Neural cell (in vitro differentiated cells): ENCODE data around the gene LYAR.

ENCODE experiments used
- EP300 ChIP-seq: fragments of 450-650 bp; conservative IDR thresholded peaks from 2 replicates; pipeline ENCODE4 v1.6.1; 2014; ENCODE audit warnings: antibody characterized with exemption, mild to moderate bottlenecking, moderate library complexity; ENCODE audit not compliant: poor library complexity, severe bottlenecking
- EZH2 ChIP-seq: fragments of 200-600, 300-800 bp; shearing (Covaris generic), sonication (generic); IDR thresholded peaks from 2 replicates; pipeline ENCODE4 v1.6.1; 2014; ENCODE audit warnings: antibody characterized with exemption, low read length, borderline replicate concordance, mild to moderate bottlenecking; ENCODE audit not compliant: insufficient read depth, poor library complexity, severe bottlenecking
- MXI1 ChIP-seq: fragments of 450-650 bp; conservative IDR thresholded peaks from 2 replicates; pipeline ENCODE4 v1.6.1; 2014; ENCODE audit warnings: antibody characterized with exemption, mild to moderate bottlenecking; ENCODE audit not compliant: poor library complexity, severe bottlenecking
- POLR2AphosphoS5 ChIP-seq: IDR thresholded peaks from 2 replicates; pipeline ENCODE4 v1.6.1; 2012
- TAF1 ChIP-seq: IDR thresholded peaks from 2 replicates; pipeline ENCODE4 v1.6.1; 2012; ENCODE audit warnings: low read depth
- TF ChIP-seq, protein P1 (sequence below): fragments of 450-650 bp; IDR thresholded peaks from 2 replicates; pipeline ENCODE4 v1.5.1; 2014; ENCODE audit warnings: antibody characterized with exemption, mild to moderate bottlenecking, moderate library complexity; ENCODE audit not compliant: poor library complexity, severe bottlenecking
- TF ChIP-seq, protein P2 (sequence below): IDR thresholded peaks from 2 replicates; pipeline ENCODE4 v1.6.1; 2012; ENCODE audit warnings: borderline replicate concordance

DNA sequence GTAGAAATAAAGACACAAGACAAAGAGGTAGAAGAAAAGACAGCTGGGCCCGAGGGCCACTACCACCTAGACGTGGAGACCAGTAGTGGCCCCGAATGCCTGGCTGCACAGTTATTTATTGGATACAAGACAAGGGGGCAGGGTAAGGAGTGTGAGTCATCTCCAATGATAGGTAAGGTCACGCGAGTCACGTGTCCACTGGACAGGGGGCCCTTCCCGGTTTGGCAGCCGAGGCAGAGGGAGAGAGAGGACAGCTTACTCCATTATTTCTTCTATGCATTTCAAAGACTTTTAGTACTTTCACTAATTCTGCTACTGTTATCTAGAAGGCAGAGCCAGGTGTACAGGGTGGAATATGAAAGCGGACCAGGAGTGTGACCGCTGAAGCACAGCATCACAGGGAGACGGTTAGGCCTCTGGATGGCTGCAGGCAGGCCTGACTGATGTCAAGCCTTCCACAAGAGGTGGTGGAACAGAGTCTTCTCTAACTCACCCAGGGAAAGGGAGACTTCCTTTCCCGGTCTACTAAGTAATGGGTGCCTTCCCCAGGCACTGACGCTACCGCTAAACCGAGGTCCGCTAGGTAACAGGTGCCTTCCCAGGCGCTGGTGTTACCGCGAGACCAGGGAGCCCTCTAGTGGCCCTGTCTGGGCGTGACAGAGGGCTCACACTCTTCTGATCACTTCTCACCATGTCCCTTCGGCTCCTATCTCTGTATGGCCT, 45.0 kb upstream of the LYAR start:
- no peak for TF ChIP-seq EZH2
- TF ChIP-seq, protein P1, sequence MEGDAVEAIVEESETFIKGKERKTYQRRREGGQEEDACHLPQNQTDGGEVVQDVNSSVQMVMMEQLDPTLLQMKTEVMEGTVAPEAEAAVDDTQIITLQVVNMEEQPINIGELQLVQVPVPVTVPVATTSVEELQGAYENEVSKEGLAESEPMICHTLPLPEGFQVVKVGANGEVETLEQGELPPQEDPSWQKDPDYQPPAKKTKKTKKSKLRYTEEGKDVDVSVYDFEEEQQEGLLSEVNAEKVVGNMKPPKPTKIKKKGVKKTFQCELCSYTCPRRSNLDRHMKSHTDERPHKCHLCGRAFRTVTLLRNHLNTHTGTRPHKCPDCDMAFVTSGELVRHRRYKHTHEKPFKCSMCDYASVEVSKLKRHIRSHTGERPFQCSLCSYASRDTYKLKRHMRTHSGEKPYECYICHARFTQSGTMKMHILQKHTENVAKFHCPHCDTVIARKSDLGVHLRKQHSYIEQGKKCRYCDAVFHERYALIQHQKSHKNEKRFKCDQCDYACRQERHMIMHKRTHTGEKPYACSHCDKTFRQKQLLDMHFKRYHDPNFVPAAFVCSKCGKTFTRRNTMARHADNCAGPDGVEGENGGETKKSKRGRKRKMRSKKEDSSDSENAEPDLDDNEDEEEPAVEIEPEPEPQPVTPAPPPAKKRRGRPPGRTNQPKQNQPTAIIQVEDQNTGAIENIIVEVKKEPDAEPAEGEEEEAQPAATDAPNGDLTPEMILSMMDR = peak; percentile 61
- TF ChIP-seq POLR2AphosphoS5 = no peak
- no peak for TF ChIP-seq MXI1
- no peak for TF ChIP-seq EP300
- TF ChIP-seq, protein P2, sequence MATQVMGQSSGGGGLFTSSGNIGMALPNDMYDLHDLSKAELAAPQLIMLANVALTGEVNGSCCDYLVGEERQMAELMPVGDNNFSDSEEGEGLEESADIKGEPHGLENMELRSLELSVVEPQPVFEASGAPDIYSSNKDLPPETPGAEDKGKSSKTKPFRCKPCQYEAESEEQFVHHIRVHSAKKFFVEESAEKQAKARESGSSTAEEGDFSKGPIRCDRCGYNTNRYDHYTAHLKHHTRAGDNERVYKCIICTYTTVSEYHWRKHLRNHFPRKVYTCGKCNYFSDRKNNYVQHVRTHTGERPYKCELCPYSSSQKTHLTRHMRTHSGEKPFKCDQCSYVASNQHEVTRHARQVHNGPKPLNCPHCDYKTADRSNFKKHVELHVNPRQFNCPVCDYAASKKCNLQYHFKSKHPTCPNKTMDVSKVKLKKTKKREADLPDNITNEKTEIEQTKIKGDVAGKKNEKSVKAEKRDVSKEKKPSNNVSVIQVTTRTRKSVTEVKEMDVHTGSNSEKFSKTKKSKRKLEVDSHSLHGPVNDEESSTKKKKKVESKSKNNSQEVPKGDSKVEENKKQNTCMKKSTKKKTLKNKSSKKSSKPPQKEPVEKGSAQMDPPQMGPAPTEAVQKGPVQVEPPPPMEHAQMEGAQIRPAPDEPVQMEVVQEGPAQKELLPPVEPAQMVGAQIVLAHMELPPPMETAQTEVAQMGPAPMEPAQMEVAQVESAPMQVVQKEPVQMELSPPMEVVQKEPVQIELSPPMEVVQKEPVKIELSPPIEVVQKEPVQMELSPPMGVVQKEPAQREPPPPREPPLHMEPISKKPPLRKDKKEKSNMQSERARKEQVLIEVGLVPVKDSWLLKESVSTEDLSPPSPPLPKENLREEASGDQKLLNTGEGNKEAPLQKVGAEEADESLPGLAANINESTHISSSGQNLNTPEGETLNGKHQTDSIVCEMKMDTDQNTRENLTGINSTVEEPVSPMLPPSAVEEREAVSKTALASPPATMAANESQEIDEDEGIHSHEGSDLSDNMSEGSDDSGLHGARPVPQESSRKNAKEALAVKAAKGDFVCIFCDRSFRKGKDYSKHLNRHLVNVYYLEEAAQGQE = no peak
- TF ChIP-seq TAF1 = no peak
